Measurements from ENCODE around the gene DPP6.

DPP6 gene

DNA sequence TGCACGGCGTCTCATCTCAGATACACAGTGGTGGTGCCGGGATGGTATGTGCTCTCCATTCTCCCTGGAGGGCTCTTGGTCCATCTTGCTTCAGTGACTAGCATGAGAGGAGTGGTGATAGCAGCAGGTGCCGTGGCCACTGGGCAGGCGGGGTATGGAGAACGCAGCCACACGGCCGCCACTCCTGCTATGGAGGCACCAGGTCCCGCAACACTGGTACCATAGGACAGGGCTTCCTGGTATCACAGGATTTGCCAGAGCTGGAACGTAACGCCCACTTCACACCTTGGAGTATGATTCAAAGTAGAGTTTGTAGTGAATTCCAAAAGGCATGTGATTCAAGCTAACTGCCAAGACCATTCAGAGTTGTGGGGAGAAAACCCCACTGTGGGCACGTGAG, 284.1 kb downstream of the DPP6 start:
- DNase-seq (ENCODE audit: low read depth, low spot score): no peak
- no peak overlapping the region for H3K27ac ChIP-seq
- no peak overlapping the region for H3K4me3 ChIP-seq
- no peaks in the 10 kb centered on the region for H3K9me3 ChIP-seq (ENCODE audit: low read depth, low read length)
- no peaks in the 10 kb centered on the region for H3K36me3 ChIP-seq (ENCODE audit: insufficient read depth, low read length)
- no peak for TF ChIP-seq POLR2AphosphoS5 (IDR thresholded peaks at IDR 0.05; ENCODE audit: borderline replicate concordance, low read depth, low read length)
- no peak for TF ChIP-seq EZH2 (IDR thresholded peaks at IDR 0.05)
- no peak for TF ChIP-seq FOXP2 (optimal IDR thresholded peaks at IDR 0.05; ENCODE audit: control extremely low read depth, extremely low read length, insufficient read depth)
- no peak overlapping the region for H3K9ac ChIP-seq (ENCODE audit: insufficient read length)

DNA sequence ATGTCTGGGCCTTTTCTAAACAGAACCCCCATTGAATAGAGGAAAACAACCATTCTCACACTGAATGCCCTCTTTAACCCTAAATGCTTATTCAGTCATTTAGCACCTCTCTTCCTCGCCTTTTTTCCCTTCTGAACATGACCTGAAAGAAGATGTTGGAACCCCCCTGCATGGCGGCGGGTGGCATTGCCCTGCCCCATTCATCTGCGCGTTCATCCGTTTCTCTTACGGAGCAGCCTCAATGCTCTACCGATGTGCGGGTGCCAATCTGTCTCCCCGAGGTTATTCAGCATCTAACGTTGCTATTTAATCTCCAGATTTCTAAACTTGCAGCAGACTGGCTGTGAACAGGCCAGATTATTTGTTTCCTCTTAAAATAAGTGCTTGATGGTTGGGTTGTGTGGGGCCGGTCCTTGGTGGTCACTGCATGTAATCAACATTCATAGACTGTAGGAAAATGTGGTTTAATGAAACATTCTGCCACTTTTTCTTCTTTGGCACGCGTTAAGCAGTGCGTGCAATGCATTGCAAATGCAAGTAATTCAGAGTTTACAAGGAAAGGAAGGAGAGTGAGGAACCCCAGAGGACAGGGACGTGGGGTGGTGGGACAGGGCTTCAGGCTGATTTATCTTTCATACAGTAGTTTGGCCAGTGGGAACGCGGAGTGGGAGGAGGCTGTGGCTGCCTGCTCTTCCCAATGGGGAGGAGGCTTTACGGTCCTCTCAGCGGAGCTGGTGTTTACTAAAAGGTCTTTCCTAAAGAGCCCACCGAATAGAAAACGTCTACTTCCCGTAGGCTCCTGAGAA, 286.7 kb downstream of the DPP6 start:
- TF ChIP-seq EZH2 (IDR thresholded peaks at IDR 0.05) (no peak), POLR2AphosphoS5 (IDR thresholded peaks at IDR 0.05; ENCODE audit: borderline replicate concordance, low read depth, low read length) (no peak), FOXP2 (optimal IDR thresholded peaks at IDR 0.05; ENCODE audit: control extremely low read depth, extremely low read length, insufficient read depth) (no peak)
- Histone ChIP-seq H3K4me3 (no peak overlapping the region), H3K27ac (no peak overlapping the region), H3K36me3 (ENCODE audit: insufficient read depth, low read length) (no peaks in the 10 kb centered on the region), H3K9ac (ENCODE audit: insufficient read length) (no peak overlapping the region), H3K9me3 (ENCODE audit: low read depth, low read length) (no peaks in the 10 kb centered on the region)
- no peak for DNase-seq (ENCODE audit: low read depth, low spot score)

GRCh38 chr7:154342971-154343633, 290.9 kb downstream of the DPP6 start:
- no peak overlapping the region for H3K9ac ChIP-seq (ENCODE audit: insufficient read length)
- H3K9me3 ChIP-seq (ENCODE audit: low read depth, low read length): no peaks in the 10 kb centered on the region
- no peak overlapping the region for H3K4me3 ChIP-seq
- TF ChIP-seq EZH2 (IDR thresholded peaks at IDR 0.05): no peak
- TF ChIP-seq FOXP2 (optimal IDR thresholded peaks at IDR 0.05; ENCODE audit: control extremely low read depth, extremely low read length, insufficient read depth): no peak
- no peak for TF ChIP-seq POLR2AphosphoS5 (IDR thresholded peaks at IDR 0.05; ENCODE audit: borderline replicate concordance, low read depth, low read length)
- no peak overlapping the region for H3K27ac ChIP-seq
- no peak for DNase-seq (ENCODE audit: low read depth, low spot score)
- no peaks in the 10 kb centered on the region for H3K36me3 ChIP-seq (ENCODE audit: insufficient read depth, low read length)

GRCh38 chr7:154343778-154344412, 291.7 kb downstream of the DPP6 start:
- TF ChIP-seq POLR2AphosphoS5 (IDR thresholded peaks at IDR 0.05; ENCODE audit: borderline replicate concordance, low read depth, low read length) (no peak), EZH2 (IDR thresholded peaks at IDR 0.05) (no peak), FOXP2 (optimal IDR thresholded peaks at IDR 0.05; ENCODE audit: control extremely low read depth, extremely low read length, insufficient read depth) (no peak)

DNA sequence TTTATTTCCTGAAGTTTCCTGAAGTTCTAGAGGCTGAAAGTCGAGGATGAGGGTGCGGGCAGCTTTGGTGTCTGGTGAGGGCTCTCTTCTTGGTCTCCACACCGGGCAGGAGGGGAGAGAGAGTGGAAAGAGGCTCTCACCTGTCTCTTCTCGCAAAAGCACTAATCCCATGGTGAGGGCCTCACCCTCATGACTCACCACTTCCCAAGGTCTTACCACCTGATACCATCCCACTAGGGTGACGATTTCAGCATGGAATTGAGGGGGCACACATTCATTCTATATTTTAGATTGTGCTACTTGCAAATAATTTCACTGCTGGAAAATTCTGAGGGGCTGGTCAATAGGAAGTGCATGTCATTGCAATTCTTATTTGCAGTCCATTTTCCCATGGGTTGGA, 292.9 kb downstream of the DPP6 start:
- H3K36me3 ChIP-seq (ENCODE audit: insufficient read depth, low read length): no peaks in the 10 kb centered on the region
- TF ChIP-seq POLR2AphosphoS5 (IDR thresholded peaks at IDR 0.05; ENCODE audit: borderline replicate concordance, low read depth, low read length) (no peak), FOXP2 (optimal IDR thresholded peaks at IDR 0.05; ENCODE audit: control extremely low read depth, extremely low read length, insufficient read depth) (no peak), EZH2 (IDR thresholded peaks at IDR 0.05) (no peak)
- no peak overlapping the region for H3K9ac ChIP-seq (ENCODE audit: insufficient read length)
- H3K9me3 ChIP-seq (ENCODE audit: low read depth, low read length): no peaks in the 10 kb centered on the region
- H3K4me3 ChIP-seq: no peak overlapping the region
- no peak overlapping the region for H3K27ac ChIP-seq
- no peak for DNase-seq (ENCODE audit: low read depth, low spot score)

More at GRCh38 chr7:154343778-154344412, 291.7 kb downstream of the DPP6 start:
- no peak overlapping the region for H3K4me3 ChIP-seq
- no peak overlapping the region for H3K27ac ChIP-seq
- no peaks in the 10 kb centered on the region for H3K36me3 ChIP-seq (ENCODE audit: insufficient read depth, low read length)
- H3K9me3 ChIP-seq (ENCODE audit: low read depth, low read length): no peaks in the 10 kb centered on the region
- no peak overlapping the region for H3K9ac ChIP-seq (ENCODE audit: insufficient read length)
- DNase-seq (ENCODE audit: low read depth, low spot score): no peak

DNA sequence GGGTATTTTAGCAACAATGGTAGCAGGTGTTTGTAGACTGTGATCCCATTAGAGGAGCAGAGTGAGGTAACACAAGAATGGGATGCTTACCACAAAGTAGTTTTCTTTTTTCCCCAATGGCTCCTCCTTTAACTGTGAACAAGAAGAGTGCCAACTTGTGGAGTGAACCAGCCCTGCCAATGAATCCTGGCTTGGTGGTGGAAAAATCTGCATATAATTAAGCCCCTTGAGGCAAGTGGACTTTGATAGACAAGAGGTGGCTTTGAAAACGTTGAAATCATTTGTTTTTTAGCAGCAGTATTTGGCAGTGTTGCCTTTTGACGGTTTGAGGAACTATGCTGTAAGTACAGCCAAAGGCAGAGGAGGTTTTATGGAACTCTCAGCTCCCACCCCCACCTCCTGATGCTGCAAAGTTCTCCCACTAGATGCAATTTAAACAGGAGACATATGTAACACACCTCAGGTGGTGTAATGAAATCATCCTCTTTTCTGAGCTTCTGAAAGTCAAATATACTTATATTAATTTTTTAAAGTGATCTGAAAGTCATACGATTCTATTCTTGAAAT, 295.6 kb downstream of the DPP6 start:
- no peaks in the 10 kb centered on the region for H3K9me3 ChIP-seq (ENCODE audit: low read depth, low read length)
- H3K9ac ChIP-seq (ENCODE audit: insufficient read length): no peak overlapping the region
- no peak overlapping the region for H3K27ac ChIP-seq
- H3K36me3 ChIP-seq (ENCODE audit: insufficient read depth, low read length): no peaks in the 10 kb centered on the region
- no peak overlapping the region for H3K4me3 ChIP-seq
- TF ChIP-seq POLR2AphosphoS5 (IDR thresholded peaks at IDR 0.05; ENCODE audit: borderline replicate concordance, low read depth, low read length): no peak
- no peak for TF ChIP-seq EZH2 (IDR thresholded peaks at IDR 0.05)
- TF ChIP-seq FOXP2 (optimal IDR thresholded peaks at IDR 0.05; ENCODE audit: control extremely low read depth, extremely low read length, insufficient read depth): no peak
- no peak for DNase-seq (ENCODE audit: low read depth, low spot score)

- Histone ChIP-seq H3K9me3 (ENCODE audit: low read depth, low read length) (no peaks in the 10 kb centered on the region), H3K9ac (ENCODE audit: insufficient read length) (no peak overlapping the region), H3K36me3 (ENCODE audit: insufficient read depth, low read length) (no peaks in the 10 kb centered on the region), H3K27ac (no peak overlapping the region), H3K4me3 (no peak overlapping the region)
- TF ChIP-seq FOXP2 (optimal IDR thresholded peaks at IDR 0.05; ENCODE audit: control extremely low read depth, extremely low read length, insufficient read depth) (no peak), EZH2 (IDR thresholded peaks at IDR 0.05) (no peak), POLR2AphosphoS5 (IDR thresholded peaks at IDR 0.05; ENCODE audit: borderline replicate concordance, low read depth, low read length) (no peak)
- no peak for DNase-seq (ENCODE audit: low read depth, low spot score)
These were observed 298.7 kb downstream of the DPP6 start for GRCh38 chr7:154350892-154351291.

DNA sequence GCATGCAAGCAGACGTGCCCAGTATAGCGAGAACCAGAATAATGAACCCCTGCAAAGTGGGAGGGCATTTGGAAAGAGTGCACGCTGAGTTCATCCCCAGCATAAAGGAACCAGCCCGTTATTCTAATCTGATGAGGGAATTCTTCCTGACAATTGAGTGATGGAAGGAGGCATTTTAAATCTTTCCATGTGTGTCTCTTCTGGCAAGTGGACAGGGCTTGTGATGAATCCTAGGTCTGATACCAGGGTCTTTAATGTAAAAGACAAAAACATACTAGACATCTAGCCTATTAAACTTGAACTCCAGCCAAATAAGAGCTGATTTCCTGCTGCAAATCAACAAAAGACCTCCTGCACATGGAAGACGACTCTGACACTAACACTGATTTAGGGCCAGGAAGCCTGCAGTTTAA, 301.2 kb downstream of the DPP6 start:
- no peak overlapping the region for H3K9ac ChIP-seq (ENCODE audit: insufficient read length)
- TF ChIP-seq POLR2AphosphoS5 (IDR thresholded peaks at IDR 0.05; ENCODE audit: borderline replicate concordance, low read depth, low read length) (no peak), FOXP2 (optimal IDR thresholded peaks at IDR 0.05; ENCODE audit: control extremely low read depth, extremely low read length, insufficient read depth) (no peak)
- no peak overlapping the region for H3K4me3 ChIP-seq
- no peak for DNase-seq (ENCODE audit: low read depth, low spot score)
- no peaks in the 10 kb centered on the region for H3K9me3 ChIP-seq (ENCODE audit: low read depth, low read length)
- no peaks in the 10 kb centered on the region for H3K36me3 ChIP-seq (ENCODE audit: insufficient read depth, low read length)
- H3K27ac ChIP-seq: no peak overlapping the region
